Measurements from ENCODE around the gene PLEKHA5.

PLEKHA5 gene

DNA sequence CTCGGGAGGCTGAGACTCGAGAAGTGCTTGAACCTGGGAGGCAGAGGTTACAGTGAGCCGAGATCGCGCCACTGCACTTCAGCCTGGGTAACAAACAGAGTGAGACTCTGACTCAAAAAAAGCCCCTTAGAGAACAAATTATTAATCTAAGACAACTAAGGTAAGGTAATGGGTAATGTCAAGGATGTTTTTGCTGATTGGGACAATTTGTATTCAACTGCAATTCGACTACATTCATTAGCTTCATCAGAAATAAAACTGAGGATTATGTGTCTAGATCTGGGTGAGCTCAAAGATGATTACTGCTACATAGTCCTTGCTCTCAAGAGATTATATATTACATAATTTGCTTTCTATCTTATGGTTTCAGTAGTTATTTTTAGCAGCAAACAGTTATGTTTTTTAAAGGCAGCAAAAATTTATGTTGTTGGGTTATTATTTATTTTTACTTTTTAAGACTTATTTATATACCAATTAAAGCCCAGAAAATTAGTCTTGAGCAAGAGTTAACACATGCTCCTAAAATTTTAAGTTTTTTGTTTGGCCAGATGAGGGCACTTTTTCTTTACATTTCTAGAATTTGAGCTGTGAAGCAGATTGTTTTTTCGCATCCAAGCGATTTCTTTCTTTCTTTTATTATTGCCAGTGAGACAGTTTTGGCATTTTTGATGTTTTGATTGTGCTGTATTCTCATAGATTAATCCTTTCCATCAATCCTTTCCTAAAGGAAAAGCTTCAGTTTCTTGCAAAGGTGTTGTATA, 52.3 kb downstream of the PLEKHA5 start:
- POLR2A ChIA-PET, result no interaction called here
- TF ChIP-seq, protein P1, sequence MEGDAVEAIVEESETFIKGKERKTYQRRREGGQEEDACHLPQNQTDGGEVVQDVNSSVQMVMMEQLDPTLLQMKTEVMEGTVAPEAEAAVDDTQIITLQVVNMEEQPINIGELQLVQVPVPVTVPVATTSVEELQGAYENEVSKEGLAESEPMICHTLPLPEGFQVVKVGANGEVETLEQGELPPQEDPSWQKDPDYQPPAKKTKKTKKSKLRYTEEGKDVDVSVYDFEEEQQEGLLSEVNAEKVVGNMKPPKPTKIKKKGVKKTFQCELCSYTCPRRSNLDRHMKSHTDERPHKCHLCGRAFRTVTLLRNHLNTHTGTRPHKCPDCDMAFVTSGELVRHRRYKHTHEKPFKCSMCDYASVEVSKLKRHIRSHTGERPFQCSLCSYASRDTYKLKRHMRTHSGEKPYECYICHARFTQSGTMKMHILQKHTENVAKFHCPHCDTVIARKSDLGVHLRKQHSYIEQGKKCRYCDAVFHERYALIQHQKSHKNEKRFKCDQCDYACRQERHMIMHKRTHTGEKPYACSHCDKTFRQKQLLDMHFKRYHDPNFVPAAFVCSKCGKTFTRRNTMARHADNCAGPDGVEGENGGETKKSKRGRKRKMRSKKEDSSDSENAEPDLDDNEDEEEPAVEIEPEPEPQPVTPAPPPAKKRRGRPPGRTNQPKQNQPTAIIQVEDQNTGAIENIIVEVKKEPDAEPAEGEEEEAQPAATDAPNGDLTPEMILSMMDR (IDR thresholded peaks at IDR 0.05; ENCODE audit: insufficient read depth, low read length, missing control alignments), result no peak
- DNase-seq (ENCODE audit: low read depth, low spot score), result no peak
- CTCF ChIA-PET, result interaction anchor here (0.6 to 2.6 kb wide), 10 partner anchors 8 to 791 kb away, joined by 3 to 13 read pairs (median 6); no protein-coding TSS in a partner anchor
- no peak overlapping the region for H3K4me3 ChIP-seq (ENCODE audit: low read depth, low read length)

DNA sequence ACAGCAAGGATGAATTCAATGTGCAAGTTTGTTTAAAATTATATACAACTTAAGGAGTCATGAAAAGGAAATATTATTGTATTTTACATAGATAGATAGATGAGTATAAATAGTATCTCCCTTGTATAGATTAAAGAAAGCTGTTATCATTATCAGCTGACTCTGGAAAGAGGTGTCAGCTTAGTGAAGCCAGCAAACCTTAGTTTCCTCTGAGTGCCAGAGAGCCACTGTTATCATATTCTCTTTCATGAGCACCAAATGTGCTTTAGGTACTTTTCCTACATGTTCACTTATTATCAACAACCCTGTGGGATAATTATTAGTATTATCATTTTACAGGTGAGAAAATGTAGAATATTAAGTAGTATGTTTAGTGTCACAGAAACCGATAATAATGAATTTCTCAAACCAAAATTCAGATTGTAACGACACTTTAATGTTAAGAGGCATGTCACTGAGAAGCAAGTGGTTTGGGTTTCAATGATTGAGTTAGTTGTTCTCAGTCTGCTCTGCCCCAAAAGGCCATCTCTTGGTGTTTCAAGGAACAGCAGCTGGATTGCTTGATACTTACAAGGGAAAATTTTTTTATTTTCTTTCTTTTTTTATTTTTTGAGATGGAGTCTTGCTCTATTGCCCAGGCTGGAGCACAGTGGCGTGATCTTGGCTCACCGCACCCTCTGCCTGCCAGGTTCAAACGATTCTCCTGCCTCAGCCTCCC, 53.7 kb downstream of the PLEKHA5 start:
- ChIA-PET CTCF (interaction anchor here (0.8 to 2.6 kb wide), 16 partner anchors 10 to 1042 kb away, joined by 3 to 13 read pairs (median 4); no protein-coding TSS in a partner anchor), POLR2A (no interaction called here)
- DNase-seq (ENCODE audit: low read depth, low spot score), result no peak
- TF ChIP-seq, protein P1 (IDR thresholded peaks at IDR 0.05; ENCODE audit: insufficient read depth, low read length, missing control alignments), result peak; percentile 27
- no peak overlapping the region for H3K4me3 ChIP-seq (ENCODE audit: low read depth, low read length)

DNA sequence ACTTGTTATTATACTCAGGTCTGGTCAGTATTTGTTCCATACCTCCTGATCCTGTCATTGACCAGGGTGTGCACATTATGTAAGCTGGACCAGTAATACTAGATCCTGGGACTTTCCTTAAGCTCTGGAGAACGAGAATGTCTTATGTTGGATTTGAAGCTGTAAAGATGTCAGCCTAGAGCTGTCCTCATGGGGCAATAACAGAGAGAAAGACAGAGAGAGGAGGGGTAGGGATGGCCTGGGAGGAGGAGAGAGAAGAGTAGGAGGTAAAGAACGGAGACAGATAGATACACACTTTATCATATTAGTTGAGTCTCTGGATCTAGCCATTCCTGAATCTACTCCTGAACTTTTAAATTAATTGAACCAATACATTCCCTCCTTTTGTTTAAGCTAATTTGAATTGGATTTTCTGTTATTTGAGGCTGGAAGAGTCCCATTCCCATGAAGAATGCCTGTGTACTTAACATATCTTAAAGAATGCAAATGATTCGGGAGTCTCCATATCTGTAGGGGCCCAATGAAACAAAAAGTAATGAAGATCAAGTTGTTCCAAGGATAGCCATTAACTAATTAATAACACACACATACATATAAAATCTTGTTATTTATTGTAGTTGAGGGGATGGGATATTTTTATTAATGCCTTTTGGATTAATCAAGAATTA, 55.9 kb downstream of the PLEKHA5 start:
- no peak overlapping the region for H3K4me3 ChIP-seq (ENCODE audit: low read depth, low read length)
- TF ChIP-seq, protein P1 (IDR thresholded peaks at IDR 0.05; ENCODE audit: insufficient read depth, low read length, missing control alignments), result no peak
- ChIA-PET CTCF (interaction anchor here (1.0 to 2.9 kb wide), 24 partner anchors 8 to 935 kb away, joined by 3 to 32 read pairs (median 5); no protein-coding TSS in a partner anchor), POLR2A (no interaction called here)
- no peak for DNase-seq (ENCODE audit: low read depth, low spot score)

DNA sequence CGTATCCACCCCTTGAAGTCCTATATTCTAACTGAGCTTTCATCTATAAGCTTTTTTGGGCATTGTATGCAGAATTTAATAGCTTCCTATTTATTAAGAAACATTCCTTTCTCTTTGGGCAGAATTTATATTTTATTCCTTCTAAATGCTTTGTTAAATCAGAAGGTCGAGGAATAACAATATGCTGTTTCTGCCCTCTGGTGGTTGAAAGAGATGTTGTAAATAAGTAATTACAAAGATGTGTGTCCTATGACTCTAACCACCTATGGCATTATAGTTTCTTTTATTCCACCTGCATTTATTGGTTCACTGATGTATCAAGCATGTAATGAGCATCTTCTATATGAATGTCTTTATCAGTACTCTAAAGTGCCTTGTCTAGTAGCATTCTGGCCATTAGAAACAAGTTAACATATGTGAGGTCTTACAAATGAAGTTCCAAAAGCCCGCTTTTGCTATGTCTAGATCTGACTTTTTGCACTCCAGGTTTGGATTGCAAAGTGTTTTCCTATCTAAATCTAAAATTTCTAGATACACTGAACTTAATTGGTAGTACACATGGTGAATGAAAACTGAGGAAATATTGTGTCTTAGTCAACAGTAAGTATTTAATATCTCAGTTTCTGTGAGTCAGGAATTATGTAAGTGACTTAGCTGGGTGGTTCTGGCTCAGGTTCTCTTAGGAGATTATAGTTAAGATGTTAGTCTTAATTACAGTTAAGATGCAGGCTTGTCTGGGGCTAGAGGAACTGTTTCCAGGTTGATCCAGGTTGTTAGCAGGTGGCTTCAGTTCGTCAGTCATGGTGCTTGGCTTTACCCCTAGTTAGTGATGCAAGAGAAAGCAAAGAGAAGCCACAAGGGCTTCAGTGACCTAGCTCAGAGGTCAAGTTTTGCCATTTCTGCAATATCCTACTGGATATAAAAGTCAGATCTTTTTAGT, 57.5 kb downstream of the PLEKHA5 start:
- TF ChIP-seq, protein P1 (IDR thresholded peaks at IDR 0.05; ENCODE audit: insufficient read depth, low read length, missing control alignments), result peak; percentile 43
- POLR2A ChIA-PET, result no interaction called here
- H3K4me3 ChIP-seq (ENCODE audit: low read depth, low read length), result no peak overlapping the region
- DNase-seq (ENCODE audit: low read depth, low spot score), result no peak
- CTCF ChIA-PET, result interaction anchor here (0.6 to 2.9 kb wide), 60 partner anchors 9 to 1051 kb away, joined by 3 to 32 read pairs (median 4); partner anchors contain the start of genes CAPZA3, PIK3C2G and PLCZ1

DNA sequence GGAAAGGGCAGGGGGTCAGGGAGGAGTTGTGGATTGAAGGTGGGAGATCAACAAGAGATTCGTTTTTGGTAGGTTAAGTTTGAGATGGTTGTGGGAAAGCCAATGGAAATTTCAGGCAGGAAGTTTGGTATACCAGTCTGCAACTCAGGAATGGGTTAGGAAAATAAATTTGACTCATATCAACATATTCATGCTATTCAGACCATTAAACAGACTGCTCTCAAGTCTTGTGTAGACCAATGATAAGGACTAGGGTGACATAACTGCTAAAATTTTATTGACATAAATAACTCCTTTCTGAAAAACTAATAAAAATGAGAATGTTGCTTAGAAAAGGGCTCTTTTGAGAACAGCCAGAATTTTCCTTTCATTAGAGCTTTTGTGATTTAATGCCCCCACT, 60.0 kb downstream of the PLEKHA5 start:
- no peak overlapping the region for H3K4me3 ChIP-seq (ENCODE audit: low read depth, low read length)
- ChIA-PET POLR2A (no interaction called here), CTCF (interaction anchor here (0.7 to 2.0 kb wide), 5 partner anchors 11 to 938 kb away, joined by 3 to 8 read pairs (median 6); no protein-coding TSS in a partner anchor)
- TF ChIP-seq, protein P1 (IDR thresholded peaks at IDR 0.05; ENCODE audit: insufficient read depth, low read length, missing control alignments), result no peak
- no peak for DNase-seq (ENCODE audit: low read depth, low spot score)
